Gastrocnemius medialis (tissue), 4 donors: ENCODE measurements around the gene C16orf46. TPM values are rescaled to one million over a fixed set of nuclear protein-coding genes. Genes with fewer than 3 reads are reported as not detected.

Experiments used
- ATAC-seq, 2 donors: fragments of 150-250 bp; one replicate each; pipeline ENCODE4 v1.9.1; 2016
- DNase-seq, 2 donors: peaks; one replicate each; pipeline ENCODE4 v3.0.0-alpha.2; 2019
- H3K27ac ChIP-seq, 4 donors: fragments of 200-600 bp; sonication (generic); 1 replicate in 1 of 4; 2 replicates in 3 of 4; pipeline ENCODE4 v1.5.1; 2016 to 2018; ENCODE audit warnings: mild to moderate bottlenecking in 2 of 4, moderate library complexity in 1 of 4
- H3K27me3 ChIP-seq, 3 donors: fragments of 200-600 bp; sonication (generic) in 2 of 3; 1 replicate in 1 of 3; 2 replicates in 2 of 3; pipeline versions ENCODE4 v1.5.1 to v1.6.0; 2016 to 2019; ENCODE audit warnings: mild to moderate bottlenecking in 1 of 3, moderate library complexity in 1 of 3
- H3K36me3 ChIP-seq, 2 donors: fragments of 200-600 bp; sonication (generic) in 1 of 2; one replicate each; pipeline ENCODE4 v1.5.1; 2017 to 2018
- H3K4me1 ChIP-seq, 2 donors: fragments of 200-600 bp; sonication (generic) in 1 of 2; one replicate each; pipeline ENCODE4 v1.5.1; 2016 to 2017; ENCODE audit warnings: mild to moderate bottlenecking in 2 of 2
- H3K4me3 ChIP-seq, 4 donors: fragments of 200-600 bp; sonication (generic) in 3 of 4; 1 replicate in 1 of 4; 2 replicates in 3 of 4; pipeline ENCODE4 v1.5.1; 2016 to 2019; ENCODE audit warnings: mild to moderate bottlenecking in 2 of 4
- H3K9me3 ChIP-seq, 3 donors: fragments of 200-600 bp; sonication (generic) in 2 of 3; 1 replicate in 1 of 3; 2 replicates in 2 of 3; pipeline ENCODE4 v1.5.1; 2016 to 2019
- POLR2A ChIP-seq, 2 donors: fragments of 450-650 bp; IDR thresholded peaks; one replicate each; pipeline ENCODE4 v1.6.1; 2017; ENCODE audit warnings: antibody characterized with exemption in 2 of 2, mild to moderate bottlenecking in 2 of 2, moderate library complexity in 2 of 2
- in situ Hi-C, 4 donors: fragments of 200-750 bp; cut with MboI; loops; one replicate each; pipeline versions ENCODE4 v1.15.0 to v1.8.0; 2017; ENCODE audit warnings: low sequenced_read_pairs in 4 of 4
- intact Hi-C: fragments of 100-400 bp; cut with DNase I; formaldehyde crosslinking; loops from one replicate; pipeline ENCODE4 v1.15.1; 2023; ENCODE audit warnings: low total_unique reads
- total RNA-seq, 4 donors: library from RNA; depleted of rRNA; stranded (reverse); fragments of >200 nt; gene quantifications; one replicate each; pipeline versions ENCODE4 v1.1.0 to v1.2.3, GENCODE V29; 2016
- TF ChIP-seq, protein P1 (sequence below), 5 experiments: fragments of 450-650 bp in 3 of 5; fragments of 200-600 bp in 2 of 5; sonication (generic) in 2 of 5; IDR thresholded peaks in 4 of 5; conservative IDR thresholded peaks in 1 of 5; 1 replicate in 4 of 5; 2 replicates in 1 of 5; pipeline ENCODE4 v1.5.1; 2016 to 2019; ENCODE audit warnings: antibody characterized with exemption in 5 of 5, mild to moderate bottlenecking in 3 of 5, moderate library complexity in 3 of 5

The C16orf46 gene
- total RNA-seq, 4 donors from 2014 or later: 0.88 TPM; not detected in 3

DNA sequence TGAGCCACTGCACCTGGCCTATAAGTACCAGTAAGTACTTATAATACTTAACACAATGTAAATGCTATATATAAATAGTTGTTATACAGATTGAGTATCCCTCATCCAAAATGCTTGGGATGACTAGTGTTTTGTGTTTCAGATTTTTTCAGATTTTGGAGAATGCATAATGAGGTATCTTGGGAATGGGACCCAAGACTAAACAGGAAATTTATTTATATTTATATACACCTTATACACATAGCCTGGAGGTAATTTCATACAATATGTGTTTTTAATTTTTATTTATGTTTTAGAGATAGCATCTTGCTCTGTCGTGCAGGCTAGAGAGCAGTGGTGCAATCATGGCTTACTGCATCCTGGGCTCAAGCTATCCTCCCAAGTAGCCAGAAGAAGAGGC, 28.9 kb upstream of the C16orf46 start:
- no peak for ATAC-seq
- TF ChIP-seq POLR2A (IDR thresholded peaks at IDR 0.05): no peak
- TF ChIP-seq, protein P1, sequence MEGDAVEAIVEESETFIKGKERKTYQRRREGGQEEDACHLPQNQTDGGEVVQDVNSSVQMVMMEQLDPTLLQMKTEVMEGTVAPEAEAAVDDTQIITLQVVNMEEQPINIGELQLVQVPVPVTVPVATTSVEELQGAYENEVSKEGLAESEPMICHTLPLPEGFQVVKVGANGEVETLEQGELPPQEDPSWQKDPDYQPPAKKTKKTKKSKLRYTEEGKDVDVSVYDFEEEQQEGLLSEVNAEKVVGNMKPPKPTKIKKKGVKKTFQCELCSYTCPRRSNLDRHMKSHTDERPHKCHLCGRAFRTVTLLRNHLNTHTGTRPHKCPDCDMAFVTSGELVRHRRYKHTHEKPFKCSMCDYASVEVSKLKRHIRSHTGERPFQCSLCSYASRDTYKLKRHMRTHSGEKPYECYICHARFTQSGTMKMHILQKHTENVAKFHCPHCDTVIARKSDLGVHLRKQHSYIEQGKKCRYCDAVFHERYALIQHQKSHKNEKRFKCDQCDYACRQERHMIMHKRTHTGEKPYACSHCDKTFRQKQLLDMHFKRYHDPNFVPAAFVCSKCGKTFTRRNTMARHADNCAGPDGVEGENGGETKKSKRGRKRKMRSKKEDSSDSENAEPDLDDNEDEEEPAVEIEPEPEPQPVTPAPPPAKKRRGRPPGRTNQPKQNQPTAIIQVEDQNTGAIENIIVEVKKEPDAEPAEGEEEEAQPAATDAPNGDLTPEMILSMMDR (IDR thresholded peaks at IDR 0.05 in 4 of 5, conservative IDR thresholded peaks at IDR 0.05 in 1 of 5): no peak
- DNase-seq: no peak
- in situ Hi-C loops: no loop called here
- Histone ChIP-seq H3K27ac (no peak overlapping the region), H3K4me1 (no peaks in the 10 kb centered on the region), H3K4me3 (no peak overlapping the region), H3K27me3 (no peaks in the 10 kb centered on the region), H3K36me3 (no peaks in the 10 kb centered on the region), H3K9me3 (no peaks in the 10 kb centered on the region)
- intact Hi-C loops: no loop called here

DNA sequence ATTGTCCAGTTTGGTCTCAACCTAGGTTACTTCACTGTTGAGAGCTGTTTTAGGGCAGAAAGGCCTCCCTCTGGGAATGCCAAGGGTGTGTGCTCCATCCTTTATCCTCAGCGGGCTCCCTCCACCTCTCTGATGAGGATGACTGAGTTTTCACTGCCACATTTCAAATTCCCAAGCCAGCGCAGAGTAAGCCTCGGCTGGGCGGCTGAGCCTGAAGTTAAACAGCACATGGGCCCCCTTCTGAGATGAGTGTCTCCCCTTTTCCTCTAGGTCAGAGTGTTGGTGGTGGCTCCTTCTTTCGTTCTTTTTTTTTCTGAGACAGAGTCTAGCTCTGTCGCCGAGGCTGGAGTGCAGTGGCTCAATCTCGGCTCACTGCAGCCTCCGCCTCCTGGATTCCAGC, 24.7 kb upstream of the C16orf46 start:
- Histone ChIP-seq H3K4me3 (no peak overlapping the region), H3K9me3 (no peaks in the 10 kb centered on the region), H3K27ac (no peak overlapping the region), H3K36me3 (no peaks in the 10 kb centered on the region), H3K27me3 (no peaks in the 10 kb centered on the region), H3K4me1 (peaks cover 0 to 5% of the 10 kb centered on the region in 2 donors)
- in situ Hi-C loops (no loop called here), intact Hi-C loops (no loop called here)
- TF ChIP-seq, protein P1 (IDR thresholded peaks at IDR 0.05 in 4 of 5, conservative IDR thresholded peaks at IDR 0.05 in 1 of 5): no peak
- TF ChIP-seq POLR2A (IDR thresholded peaks at IDR 0.05): no peak
- no peak for ATAC-seq
- DNase-seq: no peak

DNA sequence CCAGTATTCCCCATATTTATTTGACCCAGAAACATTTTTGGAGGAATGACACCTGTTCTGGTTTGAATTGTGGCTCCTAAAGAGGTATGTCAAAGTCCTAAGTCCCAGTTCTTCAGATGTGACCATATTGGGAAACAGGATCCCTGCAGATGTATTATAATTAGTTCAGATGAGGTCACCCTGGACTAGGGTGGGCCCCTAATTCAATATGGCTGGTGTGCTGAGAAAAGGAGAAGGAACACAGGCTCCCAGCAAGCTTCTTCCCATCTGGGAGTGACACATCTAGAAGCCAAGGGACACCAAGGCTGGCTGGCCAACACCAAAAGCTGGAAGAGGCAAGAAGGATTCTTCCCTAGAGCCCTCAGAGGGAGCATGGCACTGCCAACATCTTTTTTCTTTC, 22.9 kb upstream of the C16orf46 start:
- Histone ChIP-seq H3K9me3 (no peaks in the 10 kb centered on the region), H3K27me3 (no peaks in the 10 kb centered on the region), H3K36me3 (no peaks in the 10 kb centered on the region), H3K4me1 (peaks cover 2 to 7% of the 10 kb centered on the region in 2 donors), H3K4me3 (no peak overlapping the region), H3K27ac (no peak overlapping the region)
- intact Hi-C loops: no loop called here
- ATAC-seq (no peak), DNase-seq (no peak)
- no peak for TF ChIP-seq POLR2A (IDR thresholded peaks at IDR 0.05)
- TF ChIP-seq, protein P1 (IDR thresholded peaks at IDR 0.05 in 4 of 5, conservative IDR thresholded peaks at IDR 0.05 in 1 of 5): no peak
- in situ Hi-C loops: loop anchor here in 1 of 4 donors (25.0 kb wide), 1 partner anchor 212 kb away; the partner anchor contains the start of gene GAN

DNA sequence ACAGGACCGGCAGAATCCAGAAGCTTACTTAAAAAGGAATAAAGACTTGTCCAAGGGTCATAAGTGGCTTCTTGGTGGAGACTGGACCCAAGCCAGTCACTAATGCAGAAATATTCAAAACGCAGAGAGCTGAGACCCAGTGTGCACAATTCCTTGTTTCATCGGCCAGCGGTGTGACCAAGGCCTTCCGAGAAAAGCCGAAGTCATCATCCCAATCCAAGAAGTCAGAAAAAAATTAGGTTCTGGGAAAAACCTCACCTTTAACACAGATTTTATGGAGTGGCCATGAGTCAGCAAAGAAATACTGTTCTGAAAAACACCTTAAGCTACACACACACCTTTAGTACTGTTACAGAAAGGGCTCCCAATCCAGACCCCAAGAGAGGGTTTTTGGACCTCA, 20.2 kb upstream of the C16orf46 start:
- Histone ChIP-seq H3K27me3 (no peaks in the 10 kb centered on the region), H3K4me1 (peaks cover 5 to 7% of the 10 kb centered on the region in 2 donors), H3K9me3 (no peaks in the 10 kb centered on the region), H3K4me3 (no peak overlapping the region), H3K36me3 (no peaks in the 10 kb centered on the region), H3K27ac (peak overlapping the region in 3 of 4 donors; percentile 83 to 91 (median 89))
- DNase-seq (no peak), ATAC-seq (no peak)
- intact Hi-C loops: loop anchor here (1.0 to 2.0 kb wide), 2 partner anchors 60 to 82 kb away; no protein-coding TSS in a partner anchor
- TF ChIP-seq, protein P1 (IDR thresholded peaks at IDR 0.05 in 4 of 5, conservative IDR thresholded peaks at IDR 0.05 in 1 of 5): no peak
- no peak for TF ChIP-seq POLR2A (IDR thresholded peaks at IDR 0.05)
- in situ Hi-C loops: loop anchor here in 1 of 4 donors (25.0 kb wide), 1 partner anchor 215 kb away; the partner anchor contains the start of gene GAN
